B cell (primary cell): ENCODE measurements around the gene NDC80. TPM values are rescaled to one million over a fixed set of nuclear protein-coding genes. Genes with fewer than 3 reads are reported as not detected.

Source experiments
- ATAC-seq: fragments of 200-7000 bp; cut with Tn5 transposase; one replicate; pipeline ENCODE4 v1.10.0; 2021; ENCODE audit warnings: low read depth, mild to moderate bottlenecking, moderate number of reproducible peaks, moderate library complexity
- CTCF ChIA-PET: fragments of 350-600 bp; sonication (Branson Sonifier 250); formaldehyde crosslinking; loops from one replicate; lab custom pipeline; 2021; ENCODE audit warnings: antibody characterized with exemption, inconsistent platforms; lab: Charles Lee
- POLR2A ChIA-PET: fragments of 350-600 bp; sonication (Branson Sonifier 250); formaldehyde crosslinking; loops from one replicate; lab custom pipeline; 2021; ENCODE audit warnings: antibody characterized with exemption; lab: Charles Lee
- DNase-seq: peaks from one replicate; pipeline ENCODE4 v3.0.0; 2013
- H2AFZ ChIP-seq: 2 replicates; pipeline ENCODE4 v1.6.1; 2012; ENCODE audit warnings: mild to moderate bottlenecking, low read depth, low read length; ENCODE audit not compliant: insufficient read depth, poor library complexity, severe bottlenecking
- H3K27ac ChIP-seq, 2 donors: 1 replicate in 1 of 2; 2 replicates in 1 of 2; pipeline ENCODE4 v1.5.1; 2012 to 2013; ENCODE audit warnings: low read length in 2 of 2, mild to moderate bottlenecking in 2 of 2, moderate library complexity in 1 of 2
- H3K27me3 ChIP-seq, 4 experiments: fragments of 200-600 bp in 1 of 4; sonication (generic) in 1 of 4; replicated peaks in 1 of 4; 1 replicate in 2 of 4; 2 replicates in 2 of 4; pipeline versions ENCODE4 v1.6.1 to v1.7.0; 2013 to 2016; ENCODE audit warnings: low read length in 3 of 4, mild to moderate bottlenecking in 2 of 4, mixed read lengths in 1 of 4, moderate library complexity in 1 of 4; ENCODE audit not compliant: insufficient read depth in 4 of 4, control insufficient read depth in 3 of 4; ENCODE audit errors: control extremely low read depth in 1 of 4
- H3K36me3 ChIP-seq, 2 experiments: replicated peaks in 1 of 2; 1 replicate in 1 of 2; 2 replicates in 1 of 2; pipeline versions ENCODE4 v1.6.1 to v1.7.1; 2013; ENCODE audit warnings: low read length in 1 of 2; ENCODE audit not compliant: insufficient read depth in 2 of 2, control insufficient read depth in 1 of 2; ENCODE audit errors: control extremely low read depth in 1 of 2, extremely low read depth in 1 of 2
- H3K4me1 ChIP-seq, 2 donors: fragments of 200-600 bp in 1 of 2; sonication (generic) in 1 of 2; 1 replicate in 1 of 2; 2 replicates in 1 of 2; pipeline versions ENCODE4 v1.5.1 to v1.6.1; 2013 to 2017; ENCODE audit warnings: low read length in 2 of 2; ENCODE audit not compliant: control insufficient read depth in 2 of 2, insufficient read depth in 2 of 2
- H3K4me2 ChIP-seq: replicated peaks from 2 replicates; pipeline ENCODE3; 2012; ENCODE audit warnings: mild to moderate bottlenecking, low read depth, low read length; ENCODE audit not compliant: poor library complexity, severe bottlenecking
- H3K4me3 ChIP-seq, 5 experiments: fragments of 200-600 bp in 1 of 5; sonication (generic) in 1 of 5; 1 replicate in 3 of 5; 2 replicates in 2 of 5; pipeline versions ENCODE4 v1.5.1 to v1.7.0; 2011 to 2016; ENCODE audit warnings: low read length in 4 of 5, mild to moderate bottlenecking in 4 of 5, low read depth in 2 of 5, control low read depth in 1 of 5, moderate library complexity in 1 of 5; ENCODE audit not compliant: insufficient read depth in 1 of 5; ENCODE audit errors: control extremely low read depth in 1 of 5, extremely low read depth in 1 of 5
- H3K79me2 ChIP-seq: fragments of 200-600 bp; sonication (generic); one replicate; pipeline ENCODE4 v1.6.0; 2016; ENCODE audit warnings: low read length; ENCODE audit not compliant: control insufficient read depth, insufficient read depth
- H3K9ac ChIP-seq: fragments of 200-600 bp; sonication (generic); 2 replicates; pipeline ENCODE4 v1.6.1; 2017; ENCODE audit warnings: mild to moderate bottlenecking, low read length, moderate library complexity
- H3K9me3 ChIP-seq, 3 donors: one replicate each; pipeline versions ENCODE4 v1.6.1 to v1.7.1; 2013; ENCODE audit warnings: low read length in 2 of 3; ENCODE audit not compliant: control insufficient read depth in 2 of 3, insufficient read depth in 1 of 3; ENCODE audit errors: control extremely low read depth in 1 of 3
- H4K20me1 ChIP-seq: 2 replicates; pipeline ENCODE4 v1.6.0; 2012; ENCODE audit warnings: mild to moderate bottlenecking, low read length; ENCODE audit not compliant: insufficient read depth, control insufficient read depth, poor library complexity, severe bottlenecking
- H3K27ac Mint-ChIP-seq: one replicate; pipeline ENCODE4 v1.8.0; 2021; ENCODE audit warnings: mixed read lengths
- H3K27me3 Mint-ChIP-seq: one replicate; pipeline ENCODE4 v1.8.0; 2021; ENCODE audit warnings: mixed read lengths
- H3K4me1 Mint-ChIP-seq: one replicate; pipeline ENCODE4 v1.8.0; 2021; ENCODE audit warnings: mixed read lengths
- H3K4me3 Mint-ChIP-seq: one replicate; pipeline ENCODE4 v1.8.0; 2021; ENCODE audit warnings: mixed read lengths
- H3K9me3 Mint-ChIP-seq: one replicate; pipeline ENCODE4 v1.8.0; 2022; ENCODE audit warnings: mixed read lengths; ENCODE audit not compliant: insufficient read depth
- CTCF ChIP-seq: fragments of 200-600 bp; IDR thresholded peaks from one replicate; pipeline ENCODE4 v1.8.0; 2022; ENCODE audit warnings: antibody characterized with exemption, mild to moderate bottlenecking
- EZH2 ChIP-seq: IDR thresholded peaks from 2 replicates; pipeline ENCODE4 v1.6.1; 2012; ENCODE audit warnings: borderline replicate concordance, low read depth, mild to moderate bottlenecking, moderate library complexity, low read length; ENCODE audit not compliant: insufficient read depth, poor library complexity, severe bottlenecking
- WGBS: methylation state at CpG from one replicate; pipeline ENCODE4 v1.1.5; 2013; ENCODE audit warnings: missing lambda C conversion rate; ENCODE audit not compliant: insufficient coverage; 5-methylcytosine and 5-hydroxymethylcytosine counted together
- intact Hi-C: fragments of 100-400 bp; cut with micrococcal nuclease; formaldehyde crosslinking; loops from one replicate; pipeline ENCODE4 v1.10.0; 2022
- polyA plus RNA-seq: library from polyadenylated mRNA; depleted of rRNA; stranded (reverse); fragments of >200 nt; gene quantifications from 2 replicates; pipeline ENCODE4 v1.2.3, GENCODE V29; 2012
- total RNA-seq, 2 donors: library from RNA; stranded (reverse); fragments of 120-200 nt in 1 of 2; gene quantifications; 1 replicate in 1 of 2; 2 replicates in 1 of 2; pipeline versions ENCODE4 v1.2.3 to v1.2.4, GENCODE V29; 2013 to 2022

NDC80 gene
- total and polyA plus RNA-seq, 2 donors (not counting 1 experiment from before 2014, with no cell fraction given): 1.3 to 3.9 TPM

GRCh38 chr18:2538844-2539243, 32.5 kb upstream of the NDC80 start:
- ChIA-PET POLR2A (no interaction called here), CTCF (no interaction called here)
- H3K4me1 Mint-ChIP-seq: peaks cover 34% of the 10 kb centered on the region

GRCh38 chr18:2540575-2540974, 30.8 kb upstream of the NDC80 start:
- H3K4me1 ChIP-seq: peaks cover 12 to 14% of the 10 kb centered on the region in 2 donors
- no peak overlapping the region for H3K4me3 ChIP-seq
- H3K9ac ChIP-seq: no peak overlapping the region
- no peaks in the 10 kb centered on the region for H4K20me1 ChIP-seq
- peaks cover 5 to 6% of the 10 kb centered on the region in 2 experiments for H3K36me3 ChIP-seq
- H2AFZ ChIP-seq: no peak overlapping the region
- DNase-seq (no peak), ATAC-seq (no peak)
- CTCF ChIA-PET: interaction anchor here (1.0 to 4.1 kb wide), 10 partner anchors 8 to 1676 kb away, joined by 3 to 89 read pairs (median 3); no protein-coding TSS in a partner anchor
- intact Hi-C loops: loop anchor here (5.0 to 10.0 kb wide), 2 partner anchors 1798 to 1916 kb away; no protein-coding TSS in a partner anchor
- no peak overlapping the region for H3K4me2 ChIP-seq
- no peaks in the 10 kb centered on the region for H3K9me3 ChIP-seq
- POLR2A ChIA-PET: no interaction called here
- H3K27ac Mint-ChIP-seq: no peak overlapping the region
- no peaks in the 10 kb centered on the region for H3K27me3 Mint-ChIP-seq
- no peak overlapping the region for H3K27ac ChIP-seq
- H3K4me1 Mint-ChIP-seq: peaks cover 17% of the 10 kb centered on the region
- H3K27me3 ChIP-seq: no peaks in the 10 kb centered on the region
- H3K4me3 Mint-ChIP-seq: no peak overlapping the region
- TF ChIP-seq EZH2 (no peak), CTCF (no peak)
- no peaks in the 10 kb centered on the region for H3K9me3 Mint-ChIP-seq
- WGBS: no CpG with 5 or more reads among the region's 4 CpGs
- H3K79me2 ChIP-seq: no peaks in the 10 kb centered on the region

More at GRCh38 chr18:2538844-2539243, 32.5 kb upstream of the NDC80 start:
- Histone ChIP-seq H3K9ac (no peak overlapping the region), H3K27ac (no peak overlapping the region), H2AFZ (no peak overlapping the region), H3K4me2 (no peak overlapping the region), H3K9me3 (no peaks in the 10 kb centered on the region), H4K20me1 (no peaks in the 10 kb centered on the region), H3K27me3 (no peaks in the 10 kb centered on the region), H3K36me3 (peaks cover 4 to 6% of the 10 kb centered on the region in 2 experiments), H3K4me1 (peaks cover 28 to 30% of the 10 kb centered on the region in 2 donors), H3K79me2 (no peaks in the 10 kb centered on the region), H3K4me3 (no peak overlapping the region)
- intact Hi-C loops: no loop called here
- Mint-ChIP-seq H3K4me3 (no peak overlapping the region), H3K27ac (no peak overlapping the region), H3K9me3 (no peaks in the 10 kb centered on the region), H3K27me3 (no peaks in the 10 kb centered on the region)
- ATAC-seq (no peak), DNase-seq (no peak)
- WGBS: no CpG with 5 or more reads among the region's 1 CpG
- no peak for TF ChIP-seq EZH2
- no peak for TF ChIP-seq CTCF
